Fibroblast of lung (primary cell): Measurements from ENCODE around the gene CAMTA1.

Experiments used
- CTCF ChIP-seq, 2 donors: IDR thresholded peaks in 1 of 2; conservative IDR thresholded peaks in 1 of 2; 1 replicate in 1 of 2; 2 replicates in 1 of 2; pipeline ENCODE4 v1.5.1; 2011 to 2012; ENCODE audit warnings: low read length in 2 of 2, control low read depth in 1 of 2, inconsistent platforms in 1 of 2, low read depth in 1 of 2, mild to moderate bottlenecking in 1 of 2
- EZH2 ChIP-seq: IDR thresholded peaks from 2 replicates; pipeline ENCODE4 v1.5.1; 2012; ENCODE audit warnings: low read length, control low read depth, mild to moderate bottlenecking; ENCODE audit errors: missing control alignments

- TF ChIP-seq CTCF (conservative IDR thresholded peaks at IDR 0.05 in 1 of 2, IDR thresholded peaks at IDR 0.05 in 1 of 2; ENCODE audit: low read depth in 1 of 2, low read length in 2 of 2) (no peak), EZH2 (no peak)
Measured at GRCh38 chr1:7151978-7152377, 366.7 kb downstream of the CAMTA1 start.
